Colonic mucosa (tissue), 4 donors: ENCODE data around the gene ABHD5. TPM values are rescaled to one million over a fixed set of nuclear protein-coding genes. Genes with fewer than 3 reads are reported as not detected.

Source experiments
- DNase-seq: peaks from one replicate; pipeline ENCODE4 v3.0.0-alpha.2; 2020
- H3K27ac ChIP-seq: fragments of 200-600 bp; one replicate; pipeline ENCODE4 v1.8.0; 2021
- H3K27me3 ChIP-seq: fragments of 200-600 bp; one replicate; pipeline ENCODE4 v1.8.0; 2021
- H3K36me3 ChIP-seq: fragments of 200-600 bp; one replicate; pipeline ENCODE4 v1.8.0; 2021
- H3K4me1 ChIP-seq: fragments of 200-600 bp; one replicate; pipeline ENCODE4 v1.8.0; 2021; ENCODE audit warnings: mild to moderate bottlenecking
- H3K4me3 ChIP-seq: fragments of 200-600 bp; one replicate; pipeline ENCODE4 v1.8.0; 2021
- H3K9ac ChIP-seq, 2 donors: one replicate each; pipeline ENCODE4 v1.7.0; 2013; ENCODE audit warnings: control low read depth in 2 of 2, low read depth in 2 of 2, low read length in 2 of 2
- H3K9me3 ChIP-seq: fragments of 200-600 bp; one replicate; pipeline ENCODE4 v1.8.0; 2021
- CTCF ChIP-seq: fragments of 200-600 bp; IDR thresholded peaks from one replicate; pipeline ENCODE4 v1.8.0; 2022; ENCODE audit warnings: antibody characterized with exemption, mild to moderate bottlenecking
- intact Hi-C: fragments of 100-400 bp; cut with DNase I; formaldehyde crosslinking; loops from one replicate; pipeline ENCODE4 v1.14.1; 2022
- total RNA-seq, 2 donors: library from RNA; stranded (reverse); fragmentation: NEBNext Ultra II Directional in 1 of 2; extraction: Animal tissue kit (Norgen Biotek cat#: 25700) in 1 of 2; gene quantifications; one replicate each; pipeline ENCODE4 v1.2.1, GENCODE V29; 2021
- donor health status: healthy.
- donor health status: DM: no; HTN: no; CAD: no.
- donor health status: DM: no; HTN: no; CAD: no.

Gene ABHD5
- total RNA-seq, 2 donors from 2014 or later = 24.0 to 25.2 TPM

- intact Hi-C loops = no loop called here
- H3K4me1 ChIP-seq = no peaks in the 10 kb centered on the region
- H3K4me3 ChIP-seq = no peak overlapping the region
- H3K9ac ChIP-seq = no peak overlapping the region
- TF ChIP-seq CTCF = no peak
- no peak for DNase-seq
- no peaks in the 10 kb centered on the region for H3K9me3 ChIP-seq
- no peaks in the 10 kb centered on the region for H3K27me3 ChIP-seq
- no peaks in the 10 kb centered on the region for H3K36me3 ChIP-seq
- H3K27ac ChIP-seq = peak overlapping the region; percentile 59
Observed at GRCh38 chr3:43728476-43728875, 37.7 kb downstream of the ABHD5 start.

GRCh38 chr3:43728947-43729346, 38.2 kb downstream of the ABHD5 start:
- peak overlapping the region; percentile 59 for H3K27ac ChIP-seq
- no peaks in the 10 kb centered on the region for H3K27me3 ChIP-seq
- no peaks in the 10 kb centered on the region for H3K4me1 ChIP-seq
- H3K9ac ChIP-seq = no peak overlapping the region
- no peak overlapping the region for H3K4me3 ChIP-seq
- TF ChIP-seq CTCF = no peak
- H3K9me3 ChIP-seq = no peaks in the 10 kb centered on the region
- no peaks in the 10 kb centered on the region for H3K36me3 ChIP-seq
- no peak for DNase-seq
- intact Hi-C loops = no loop called here

GRCh38 chr3:43729707-43730414, 39.1 kb downstream of the ABHD5 start:
- DNase-seq = peak; percentile 82
- no peak overlapping the region for H3K4me3 ChIP-seq
- no peaks in the 10 kb centered on the region for H3K4me1 ChIP-seq
- H3K27ac ChIP-seq = peak overlapping the region; percentile 59
- H3K27me3 ChIP-seq = no peaks in the 10 kb centered on the region
- H3K36me3 ChIP-seq = no peaks in the 10 kb centered on the region
- intact Hi-C loops = no loop called here
- TF ChIP-seq CTCF = no peak
- H3K9me3 ChIP-seq = no peaks in the 10 kb centered on the region
- peak overlapping the region in 1 of 2 donors; percentile 27 for H3K9ac ChIP-seq

- TF ChIP-seq CTCF = no peak
- Histone ChIP-seq H3K9ac (no peak overlapping the region), H3K27ac (no peak overlapping the region), H3K4me3 (no peak overlapping the region), H3K36me3 (no peaks in the 10 kb centered on the region), H3K4me1 (no peaks in the 10 kb centered on the region), H3K27me3 (no peaks in the 10 kb centered on the region), H3K9me3 (no peaks in the 10 kb centered on the region)
- intact Hi-C loops = no loop called here
- no peak for DNase-seq
Observed at GRCh38 chr3:43732747-43733425, 42.1 kb downstream of the ABHD5 start.

- no peak for TF ChIP-seq CTCF
- no peak for DNase-seq
- Histone ChIP-seq H3K27ac (no peak overlapping the region), H3K4me3 (no peak overlapping the region), H3K27me3 (no peaks in the 10 kb centered on the region), H3K9me3 (no peaks in the 10 kb centered on the region), H3K9ac (no peak overlapping the region), H3K4me1 (no peaks in the 10 kb centered on the region), H3K36me3 (no peaks in the 10 kb centered on the region)
- intact Hi-C loops = no loop called here
Observed at GRCh38 chr3:43733459-43734384, 43.0 kb downstream of the ABHD5 start.
